ENCODE data around the gene GAPDH. TPM values are rescaled to one million over a fixed set of nuclear protein-coding genes. Genes with fewer than 3 reads are reported as not detected.
"Not testable (repeated sequence)": the region's sequence is repeated elsewhere in the genome, so short reads cannot be mapped to it uniquely, and the experiment has no call there.

GAPDH gene
- total RNA-seq, 1 donor from 2014 or later = 4,827 TPM

DNA sequence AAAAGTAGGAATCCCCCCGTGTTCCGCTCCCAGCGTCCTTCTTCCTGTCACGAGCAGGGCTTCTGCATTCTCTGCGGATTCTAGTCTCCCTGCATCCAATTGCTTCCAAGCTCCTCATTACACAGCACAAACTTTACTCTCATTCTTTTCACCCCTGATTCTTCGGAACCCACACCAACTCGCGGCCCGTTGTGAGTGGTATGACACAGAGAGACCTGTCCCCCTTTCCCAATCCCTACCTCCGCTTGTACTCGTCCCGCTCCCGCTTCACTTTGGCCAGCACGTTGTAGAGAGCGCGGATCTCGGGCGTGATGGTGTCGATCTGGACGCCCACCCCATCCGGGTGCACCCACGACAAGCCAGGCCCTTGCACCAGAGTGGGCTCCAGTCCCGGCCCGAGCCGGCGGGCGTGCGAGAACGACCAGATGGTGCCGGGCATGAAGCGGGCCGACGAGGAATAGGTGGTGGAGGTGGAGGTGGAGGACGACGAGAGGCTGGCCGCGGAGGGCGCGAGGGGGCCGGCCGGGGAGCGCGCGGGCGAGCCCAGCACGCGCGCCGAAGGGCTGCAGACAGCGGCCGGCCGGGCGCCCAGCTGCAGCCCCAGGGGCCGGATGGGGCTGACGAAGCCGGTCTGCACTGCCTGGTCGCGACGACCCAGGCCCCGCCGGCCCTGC is 20.8 kb downstream of the GAPDH start:
- intact Hi-C loops (cut with DNase I) = no loop called here
- DNase-seq (ENCODE audit: low spot score) = no peak

DNA sequence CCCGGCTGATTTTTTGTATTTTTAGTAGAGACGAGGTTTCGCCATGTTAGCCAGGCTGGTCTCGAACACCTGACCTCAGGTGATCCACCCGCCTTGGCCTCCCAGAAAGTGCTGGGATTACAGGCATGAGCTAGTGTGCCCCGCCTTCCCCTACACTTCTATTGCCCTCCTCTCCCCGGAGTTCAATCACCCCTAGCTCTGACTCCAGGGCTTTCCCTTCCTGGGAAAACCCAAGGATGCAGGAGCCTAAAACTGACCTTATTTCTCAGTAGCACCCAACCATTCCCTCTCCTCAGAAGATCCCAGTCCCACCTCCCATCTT is 22.1 kb downstream of the GAPDH start:
- DNase-seq (ENCODE audit: low spot score); intact Hi-C loops (cut with DNase I): not testable (repeated sequence)

DNA sequence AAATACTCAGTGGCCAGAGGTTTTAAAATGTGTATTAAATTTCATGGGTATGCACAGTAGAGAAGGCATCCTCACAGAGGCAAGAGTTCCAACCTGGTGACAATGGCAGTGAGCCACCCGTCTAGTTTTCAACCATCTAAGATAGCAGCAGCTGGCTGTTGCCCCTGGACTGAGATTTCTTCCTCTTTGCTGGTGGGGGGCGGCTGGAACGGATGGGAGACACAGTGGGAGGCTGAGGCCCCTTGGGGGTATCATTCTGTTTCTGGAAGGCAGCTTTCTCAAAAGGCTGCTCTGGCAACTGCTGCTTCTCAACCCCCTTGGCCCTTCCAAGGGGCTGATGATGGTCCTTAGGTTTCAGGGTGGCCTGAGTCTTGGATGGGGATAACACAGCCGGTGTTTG is 22.5 kb downstream of the GAPDH start:
- intact Hi-C loops (cut with DNase I) = no loop called here
- DNase-seq (ENCODE audit: low spot score) = no peak

DNA sequence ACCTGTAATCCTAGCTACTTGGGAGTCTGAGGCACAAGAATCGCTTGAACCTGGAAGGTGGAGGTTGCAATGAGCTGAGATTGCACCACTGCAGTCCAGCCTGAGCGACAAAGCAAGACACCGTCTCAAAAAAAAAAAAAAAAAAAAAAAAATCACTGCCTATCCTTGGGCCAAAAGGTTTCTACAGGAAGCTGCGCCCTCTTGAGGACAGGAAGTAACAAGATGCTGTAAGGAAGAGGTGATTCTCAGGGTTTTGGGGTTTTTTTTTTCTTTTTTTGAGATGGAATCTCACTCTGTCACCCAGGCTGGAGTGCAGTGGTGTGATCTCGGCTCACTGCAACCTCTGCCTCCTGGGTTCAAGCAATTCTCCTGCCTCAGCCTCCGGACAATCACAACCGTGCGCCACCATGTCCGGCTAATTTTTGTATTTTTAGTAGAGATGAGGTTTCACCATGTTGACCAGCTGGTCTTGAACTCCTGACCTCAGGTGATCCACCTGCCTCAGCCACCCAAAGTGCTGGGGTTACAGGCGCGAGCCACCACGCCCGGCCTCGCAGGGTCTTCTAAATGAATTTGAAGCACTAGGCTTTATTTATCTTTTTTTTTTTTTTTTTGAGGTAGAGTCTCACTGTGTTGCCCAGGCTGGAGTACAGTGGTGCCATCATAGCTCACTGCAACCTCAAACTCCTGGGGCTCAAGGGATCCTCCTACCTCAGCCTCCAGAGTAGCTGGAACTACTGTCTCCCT is 23.9 kb downstream of the GAPDH start:
- intact Hi-C loops (cut with DNase I); DNase-seq (ENCODE audit: low spot score): not testable (repeated sequence)

DNA sequence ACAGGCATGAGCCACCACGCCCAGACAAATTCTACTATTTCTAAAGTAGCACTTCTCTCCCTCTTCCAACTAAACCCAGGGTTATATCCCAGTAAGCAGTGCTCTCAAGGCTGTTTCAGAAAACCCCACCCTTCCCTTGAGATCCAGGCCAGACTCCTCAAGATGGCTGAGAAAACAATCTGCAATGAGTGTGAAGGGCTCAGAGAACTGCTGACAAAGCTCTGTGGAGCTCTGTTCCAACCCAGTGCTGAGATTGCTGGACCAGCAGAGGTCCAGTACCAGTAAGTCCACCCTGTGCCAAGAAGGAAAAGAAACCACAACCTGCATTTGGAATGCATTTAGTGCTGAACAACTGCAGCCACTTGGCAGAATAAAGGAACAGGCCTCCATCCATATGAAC is 25.2 kb downstream of the GAPDH start:
- intact Hi-C loops (cut with DNase I) = no loop called here
- no peak for DNase-seq (ENCODE audit: low spot score)

DNA sequence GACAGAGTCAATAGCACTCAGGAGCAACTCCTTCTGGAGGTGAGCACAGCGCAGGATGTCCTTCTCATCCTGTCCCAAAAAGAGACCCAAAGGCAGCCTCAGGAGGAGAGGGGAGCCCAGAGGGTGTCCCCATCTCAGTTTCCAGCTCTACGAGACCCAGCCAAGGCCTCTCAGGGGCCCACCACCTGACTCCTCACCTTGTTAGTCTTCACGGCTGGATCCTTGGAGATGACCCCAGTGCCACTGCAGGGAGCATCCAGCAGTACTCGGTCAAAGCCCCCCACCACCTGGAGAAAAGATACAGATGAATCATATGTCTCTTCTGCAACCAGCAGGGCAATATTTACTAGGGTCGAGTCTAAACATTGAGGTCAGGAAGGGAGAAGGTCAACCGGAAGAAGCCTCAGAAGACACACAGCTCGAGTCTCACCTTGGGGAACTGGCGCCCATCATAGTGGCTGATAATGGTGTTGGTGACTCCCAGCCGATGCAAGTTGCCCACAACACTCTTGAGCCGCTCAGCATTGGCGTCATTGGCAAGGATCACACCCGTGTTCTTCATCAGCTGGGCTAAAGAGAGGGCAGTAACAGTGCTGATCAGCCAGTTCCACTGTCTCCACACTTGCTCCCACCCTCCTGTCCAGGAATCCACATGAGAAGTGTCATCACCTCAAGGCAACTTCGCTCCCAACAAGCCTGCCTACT is 26.3 kb downstream of the GAPDH start:
- intact Hi-C loops (cut with DNase I) = no loop called here
- DNase-seq (ENCODE audit: low spot score) = no peak

DNA sequence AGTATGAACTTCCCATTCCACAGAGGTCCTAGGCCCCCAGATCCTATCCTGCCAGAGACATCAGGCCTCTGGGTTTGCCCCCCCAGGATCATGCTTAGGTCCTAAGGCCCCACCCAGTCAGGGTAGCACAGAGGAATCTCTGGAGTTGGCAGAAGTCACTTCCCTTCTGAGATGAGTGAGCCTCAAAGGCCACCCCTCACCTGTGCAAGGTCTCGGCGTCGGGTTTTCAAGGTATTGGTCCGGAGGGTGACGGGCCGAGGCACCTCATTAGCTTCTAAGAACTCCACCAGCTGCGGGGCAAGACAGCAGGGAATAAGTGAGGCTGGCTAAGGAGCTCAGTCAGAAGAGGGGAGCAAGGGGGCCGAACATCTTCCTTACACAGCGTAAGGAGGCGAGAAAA is 28.6 kb downstream of the GAPDH start:
- intact Hi-C loops (cut with DNase I) = no loop called here

DNA sequence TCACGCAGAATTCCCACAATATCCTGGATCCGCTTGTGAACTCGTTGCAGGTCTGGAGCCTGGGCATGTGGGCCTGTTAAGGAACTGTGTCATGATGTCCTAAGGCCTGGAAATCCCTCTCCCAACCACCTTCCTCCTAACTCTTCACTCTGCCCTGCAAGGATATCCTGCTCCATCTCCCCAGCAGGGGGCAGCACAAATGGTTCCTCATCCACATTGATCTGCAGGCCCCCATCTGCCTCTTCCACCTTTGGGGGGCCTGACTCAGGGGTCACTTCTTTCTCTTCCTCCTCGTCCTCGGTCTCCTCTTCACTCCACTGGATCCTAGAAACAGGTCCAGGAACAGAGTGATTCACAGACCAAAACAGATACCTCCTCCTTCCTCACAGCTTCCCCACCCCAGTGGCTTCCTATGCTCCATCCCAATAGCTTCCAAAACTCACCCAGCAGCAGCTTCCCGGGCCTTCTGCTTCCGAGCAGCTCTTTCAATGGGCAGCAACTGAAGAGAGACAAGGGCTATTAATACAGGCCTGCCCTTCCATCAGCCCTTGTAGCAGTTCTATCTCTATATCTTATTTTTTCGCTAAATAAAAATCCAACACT is 29.2 kb downstream of the GAPDH start:
- DNase-seq (ENCODE audit: low spot score) = no peak
- intact Hi-C loops (cut with DNase I) = no loop called here

More for the DNA sequence above, 28.6 kb downstream of the GAPDH start:
- no peak for DNase-seq (ENCODE audit: low spot score)

DNA sequence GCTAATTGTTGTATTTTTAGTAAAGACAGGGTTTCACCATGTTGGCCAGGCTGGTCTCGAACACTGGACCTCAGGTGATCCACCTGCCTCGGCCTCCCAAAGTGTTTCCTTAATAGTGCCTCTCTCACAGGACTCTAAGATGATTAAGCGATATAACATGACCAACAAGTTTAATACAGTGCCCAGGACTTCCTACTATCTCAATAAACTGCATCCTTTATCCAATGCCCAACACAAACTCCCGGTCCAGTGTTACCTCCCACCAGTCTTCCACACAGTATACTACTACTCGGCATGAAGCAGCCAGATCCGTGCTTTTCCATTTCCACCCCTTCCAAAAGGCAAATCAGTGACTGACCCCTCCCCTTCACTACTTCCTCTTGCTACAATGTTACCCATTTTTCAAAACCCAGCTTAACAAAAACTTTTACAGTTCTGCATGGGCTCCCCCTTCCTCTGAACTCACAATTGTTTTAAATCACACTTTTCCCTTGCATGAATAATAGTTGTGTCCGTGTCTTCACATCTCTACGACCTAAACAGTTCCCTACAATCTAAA is 32.9 kb downstream of the GAPDH start:
- no peak for DNase-seq (ENCODE audit: low spot score)
- intact Hi-C loops (cut with DNase I) = no loop called here

DNA sequence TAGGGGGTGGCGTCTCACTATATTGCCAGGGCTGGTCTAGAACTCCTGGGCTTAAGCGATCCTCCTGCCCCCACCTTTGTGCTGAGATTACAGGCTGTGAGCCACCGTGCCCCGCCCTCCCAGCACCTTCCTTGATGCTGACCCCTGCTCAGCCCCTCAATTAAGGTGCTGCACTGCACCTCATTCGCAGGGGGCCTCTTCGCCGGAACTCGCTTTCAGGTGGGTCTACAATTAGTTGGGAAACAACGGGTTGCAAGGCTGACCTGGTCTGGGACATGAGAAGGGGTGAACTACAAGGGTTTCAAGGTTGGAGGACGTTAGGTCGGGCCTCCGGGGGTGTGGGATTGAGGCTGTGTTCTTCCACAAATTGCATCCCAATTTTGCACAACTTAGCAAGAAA is 35.0 kb downstream of the GAPDH start:
- no peak for DNase-seq (ENCODE audit: low spot score)
- intact Hi-C loops (cut with DNase I) = no loop called here

DNA sequence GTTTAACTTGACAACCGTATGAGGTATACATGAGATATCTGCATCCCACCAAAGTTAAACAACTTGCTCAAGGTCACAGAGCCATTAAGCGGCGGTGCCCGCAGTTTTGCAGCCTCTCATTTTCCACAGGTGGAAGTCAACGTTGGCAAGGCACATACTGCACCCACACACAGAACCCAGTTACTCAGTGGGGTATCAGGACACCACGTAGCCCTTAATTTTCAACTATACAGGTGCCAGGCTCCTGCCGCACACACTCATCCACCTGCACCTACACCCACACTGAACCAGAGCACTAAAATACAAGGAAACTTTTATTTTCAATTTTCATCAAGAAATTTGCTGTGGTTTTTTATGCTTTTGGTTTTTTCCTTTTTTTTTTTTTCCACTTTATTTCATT is 35.5 kb downstream of the GAPDH start:
- intact Hi-C loops (cut with DNase I) = loop anchor here (5.0 kb wide), 1 partner anchor 38 kb away; the partner anchor contains the start of gene CHD4
- DNase-seq (ENCODE audit: low spot score) = no peak

DNA sequence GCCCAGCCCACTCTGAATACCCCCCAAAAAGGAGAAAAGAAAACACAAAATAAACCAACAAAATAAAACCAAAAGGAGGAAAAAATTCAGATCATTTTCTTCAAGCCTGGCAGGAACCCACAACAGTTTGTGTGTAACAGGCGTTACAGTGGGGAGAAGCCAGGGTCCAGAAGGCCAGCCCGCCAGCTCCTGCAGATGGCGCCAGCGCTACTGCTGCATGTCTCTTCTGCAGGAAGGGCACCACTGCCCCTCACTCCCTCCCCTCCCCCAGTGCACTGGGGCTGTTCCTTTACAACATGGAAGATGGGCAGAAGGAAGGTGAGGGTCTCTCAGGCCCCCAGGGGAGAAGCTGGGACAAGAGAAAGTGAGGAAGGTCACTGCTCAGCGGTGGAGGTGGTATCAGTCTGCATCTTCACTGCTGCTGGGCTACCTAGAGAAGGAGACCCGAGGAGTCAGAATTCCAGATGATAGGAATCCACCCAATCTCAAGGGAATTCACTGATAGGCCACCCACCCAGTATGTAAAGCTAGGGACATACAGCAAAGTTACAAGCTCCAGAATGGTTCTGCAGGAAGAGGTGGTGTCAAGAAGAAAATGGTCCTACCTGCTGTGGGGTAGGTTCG is 36.1 kb downstream of the GAPDH start:
- intact Hi-C loops (cut with DNase I) = loop anchor here (5.0 kb wide), 1 partner anchor 37 kb away; the partner anchor contains the start of gene CHD4
- DNase-seq (ENCODE audit: low spot score) = no peak

DNA sequence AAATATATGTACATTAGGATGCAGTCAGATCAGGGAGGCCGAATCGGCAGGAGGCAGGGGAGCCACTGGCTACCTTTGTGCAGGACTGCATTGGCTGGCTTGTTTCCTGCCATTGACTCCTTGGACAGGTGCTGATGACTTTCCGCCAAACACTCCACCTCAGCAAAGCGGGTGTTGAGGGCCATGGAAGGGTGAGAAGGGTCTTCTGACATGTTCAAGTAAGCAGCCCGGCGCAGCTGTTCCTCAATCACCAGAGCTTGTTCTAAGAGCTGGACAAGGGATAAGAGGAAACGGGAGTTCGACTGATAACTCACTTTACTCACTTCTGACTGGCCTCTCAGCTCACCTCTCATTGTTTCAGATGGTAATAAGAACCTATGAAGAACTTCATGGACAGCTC is 38.7 kb downstream of the GAPDH start:
- no peak for DNase-seq (ENCODE audit: low spot score)
- intact Hi-C loops (cut with DNase I) = loop anchor here (5.0 kb wide), 1 partner anchor 34 kb away; the partner anchor contains the start of gene CHD4

DNA sequence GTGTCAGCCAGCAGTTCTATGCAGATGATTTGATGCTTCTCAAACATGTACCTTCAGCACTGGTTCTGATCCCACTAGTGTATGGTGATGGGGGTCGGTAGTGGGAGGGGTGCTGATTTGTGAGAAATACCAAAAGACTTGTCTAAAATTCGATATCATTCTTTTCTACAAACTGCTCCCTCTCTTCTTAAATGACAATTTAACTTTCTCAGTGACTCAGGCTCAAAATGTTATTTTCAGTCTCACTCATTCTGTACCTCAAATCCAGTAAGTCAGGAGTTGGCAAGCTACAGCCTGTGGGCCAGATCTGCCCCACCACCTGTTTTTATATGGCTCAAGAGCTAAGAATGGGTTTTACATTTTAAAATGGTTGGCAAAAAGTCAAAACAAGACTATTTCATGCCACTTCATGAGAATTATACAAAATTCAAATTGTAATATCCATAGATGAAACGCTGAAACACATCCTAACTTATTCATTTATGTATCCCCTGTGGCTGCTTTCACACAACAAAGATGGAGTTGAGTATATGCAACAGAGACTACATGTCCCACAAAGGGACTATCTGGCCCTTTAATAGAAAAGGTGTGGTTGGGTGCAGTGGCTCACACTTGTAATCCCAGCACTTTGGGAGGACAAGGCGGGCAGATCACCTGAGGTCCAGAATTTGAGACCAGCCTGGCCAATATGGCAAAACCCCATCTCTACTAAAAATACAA is 40.4 kb downstream of the GAPDH start:
- intact Hi-C loops (cut with DNase I) = loop anchor here (5.0 kb wide), 1 partner anchor 33 kb away; the partner anchor contains the start of gene CHD4
- DNase-seq (ENCODE audit: low spot score) = no peak

DNA sequence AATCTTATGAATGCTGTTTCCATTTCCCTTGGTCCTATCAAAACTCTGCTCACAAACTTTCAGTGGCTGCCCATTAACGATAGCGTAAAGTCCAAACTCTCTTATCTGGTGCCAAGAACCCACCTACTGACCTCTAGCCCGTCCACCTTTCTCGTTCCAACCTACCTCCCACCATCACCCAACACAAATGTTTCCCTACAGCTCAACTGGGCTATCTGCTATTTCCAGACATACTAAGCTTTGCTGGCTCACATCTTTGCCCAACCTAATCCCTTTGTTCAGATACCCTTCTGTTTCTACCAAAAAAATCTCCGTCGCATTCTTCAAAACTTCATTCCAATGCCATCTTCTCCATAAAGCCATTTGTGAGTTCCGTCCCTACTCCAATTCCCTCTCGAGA is 41.3 kb downstream of the GAPDH start:
- intact Hi-C loops (cut with DNase I) = no loop called here
- DNase-seq (ENCODE audit: low spot score) = no peak

DNA sequence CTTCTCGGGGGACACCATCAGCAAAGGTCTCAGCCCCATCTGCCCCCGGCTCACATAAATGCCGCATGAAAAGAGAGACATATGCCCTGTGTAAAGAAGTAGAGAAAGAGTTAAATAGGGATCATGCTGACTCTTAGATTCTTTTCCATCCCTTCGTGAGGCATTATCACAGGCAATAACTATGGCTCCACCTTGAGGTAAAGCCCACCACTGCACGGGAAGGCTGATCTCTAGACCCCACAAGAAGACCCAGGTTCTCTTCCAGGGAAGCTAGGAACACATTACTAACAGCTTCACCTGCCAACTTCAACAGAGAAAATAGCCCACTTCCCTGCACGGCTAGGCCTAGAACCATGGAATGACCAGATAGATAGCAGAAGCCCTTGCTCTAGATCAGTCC is 47.9 kb downstream of the GAPDH start:
- intact Hi-C loops (cut with DNase I) = no loop called here
- no peak for DNase-seq (ENCODE audit: low spot score)

DNA sequence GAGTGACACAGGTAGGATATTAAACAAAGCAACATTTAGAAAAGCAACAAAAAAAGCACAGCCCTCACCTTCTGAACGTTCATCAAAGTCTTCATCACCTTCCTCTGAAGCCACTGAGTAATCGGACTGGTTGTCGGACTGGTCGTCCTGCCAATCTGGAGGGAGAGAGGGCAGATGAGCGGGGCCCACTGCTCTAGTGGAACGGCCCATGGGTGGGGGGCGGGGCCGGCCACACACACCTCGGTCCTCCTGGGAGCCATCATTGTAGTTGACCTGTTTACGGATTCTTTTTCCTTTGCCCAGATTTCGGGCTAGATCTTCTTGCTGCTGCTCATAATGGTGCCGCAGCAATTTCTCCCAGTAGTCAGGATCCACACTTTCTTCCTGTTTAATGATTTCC is 48.6 kb downstream of the GAPDH start:
- no peak for DNase-seq (ENCODE audit: low spot score)
- intact Hi-C loops (cut with DNase I) = no loop called here

DNA sequence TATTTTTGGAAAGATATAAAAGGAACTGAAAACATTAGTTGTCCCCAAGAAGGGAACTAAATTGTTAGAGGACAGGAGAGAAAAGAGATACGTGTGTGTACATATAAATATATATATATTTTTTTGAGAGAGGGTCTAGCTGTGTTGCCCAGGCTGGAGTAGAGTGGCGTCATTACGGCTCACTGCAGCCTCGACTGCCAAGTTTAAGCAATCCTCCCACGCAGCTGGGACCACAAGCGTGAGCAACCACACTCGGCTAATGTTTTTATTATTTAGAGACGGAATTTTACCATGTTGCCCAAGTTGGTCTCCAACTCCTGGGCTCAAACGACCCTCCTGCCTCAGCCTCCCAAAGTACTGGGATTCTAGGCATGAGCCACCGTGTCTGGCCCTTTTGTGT is 50.0 kb downstream of the GAPDH start:
- intact Hi-C loops (cut with DNase I) = no loop called here
- no peak for DNase-seq (ENCODE audit: low spot score)

DNA sequence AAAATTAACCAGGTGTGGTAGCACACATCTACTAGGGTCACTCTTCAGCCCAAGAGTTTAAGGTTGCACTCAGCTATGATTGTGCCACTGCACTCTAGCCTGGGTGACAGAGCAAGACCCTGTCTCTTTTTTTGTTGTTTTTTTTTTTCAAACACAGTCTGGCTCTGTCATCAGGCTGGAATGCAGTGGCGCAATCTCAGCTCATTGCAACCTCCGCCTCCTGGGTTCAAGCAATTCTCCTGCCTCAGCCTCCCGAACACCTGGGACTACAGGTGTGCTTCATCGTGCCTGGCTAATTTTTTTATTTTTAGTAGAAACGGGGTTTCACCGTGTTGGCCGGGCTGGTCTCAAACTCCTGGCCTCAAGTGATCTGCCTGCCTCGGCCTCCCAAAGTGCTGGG is 52.3 kb downstream of the GAPDH start:
- intact Hi-C loops (cut with DNase I); DNase-seq (ENCODE audit: low spot score): not testable (repeated sequence)
